Measurements from ENCODE around the gene ASTE1.
A peak's percentile ranks its signal among the peaks of the same experiment; 100 is the strongest.

The ASTE1 gene

GRCh38 chr3:131036200-131036816 lies 9.7 kb upstream of the ASTE1 start:
- DNase-seq (ENCODE audit: low read depth), result peak; percentile 88
- TF ChIP-seq CTCF (conservative IDR thresholded peaks at IDR 0.05; ENCODE audit: control insufficient read depth, insufficient read depth, low read depth, low read length), result no peak
- no peak overlapping the region for H3K4me3 ChIP-seq (ENCODE audit: control insufficient read depth, low read depth, low read length)

- peak; percentile 65 for TF ChIP-seq CTCF (conservative IDR thresholded peaks at IDR 0.05; ENCODE audit: control insufficient read depth, insufficient read depth, low read depth, low read length)
- peak; percentile 64 for DNase-seq (ENCODE audit: low read depth)
- no peak overlapping the region for H3K4me3 ChIP-seq (ENCODE audit: control insufficient read depth, low read depth, low read length)
These were observed 7.0 kb upstream of the ASTE1 start for GRCh38 chr3:131033480-131034080.

- TF ChIP-seq CTCF (conservative IDR thresholded peaks at IDR 0.05; ENCODE audit: control insufficient read depth, insufficient read depth, low read depth, low read length), result no peak
- DNase-seq (ENCODE audit: low read depth), result peak; percentile 62
These were observed 5.0 kb upstream of the ASTE1 start for GRCh38 chr3:131031660-131032059.

GRCh38 chr3:131028844-131029243 lies 2.2 kb upstream of the ASTE1 start:
- no peak overlapping the region for H3K4me3 ChIP-seq (ENCODE audit: control insufficient read depth, low read depth, low read length)
- no peak for DNase-seq (ENCODE audit: low read depth)
- no peak for TF ChIP-seq CTCF (conservative IDR thresholded peaks at IDR 0.05; ENCODE audit: control insufficient read depth, insufficient read depth, low read depth, low read length)

More at GRCh38 chr3:131031660-131032059, 5.0 kb upstream of the ASTE1 start:
- H3K4me3 ChIP-seq (ENCODE audit: control insufficient read depth, low read depth, low read length), result no peak overlapping the region

GRCh38 chr3:131025539-131025938 lies 1.1 kb downstream of the ASTE1 start:
- TF ChIP-seq CTCF (conservative IDR thresholded peaks at IDR 0.05; ENCODE audit: control insufficient read depth, insufficient read depth, low read depth, low read length), result no peak
- peak overlapping the region; percentile 83 for H3K4me3 ChIP-seq (ENCODE audit: control insufficient read depth, low read depth, low read length)
- no peak for DNase-seq (ENCODE audit: low read depth)

- no peak for TF ChIP-seq CTCF (conservative IDR thresholded peaks at IDR 0.05; ENCODE audit: control insufficient read depth, insufficient read depth, low read depth, low read length)
- DNase-seq (ENCODE audit: low read depth), result no peak
- H3K4me3 ChIP-seq (ENCODE audit: control insufficient read depth, low read depth, low read length), result no peak overlapping the region
These were observed 6.4 kb downstream of the ASTE1 start for GRCh38 chr3:131020122-131020693.

Measured in fibroblast of mammary gland (primary cell).